IPS-NIHi11 (cell line): Measurements from ENCODE around the gene ANKRD44.

ENCODE experiments used
- DNase-seq: peaks from one replicate; pipeline ENCODE4 v3.0.0; 2012; ENCODE audit warnings: mixed read lengths, low spot score

Gene ANKRD44

GRCh38 chr2:196985511-196986183 lies 324.9 kb downstream of the ANKRD44 start:
- DNase-seq: no peak

DNA sequence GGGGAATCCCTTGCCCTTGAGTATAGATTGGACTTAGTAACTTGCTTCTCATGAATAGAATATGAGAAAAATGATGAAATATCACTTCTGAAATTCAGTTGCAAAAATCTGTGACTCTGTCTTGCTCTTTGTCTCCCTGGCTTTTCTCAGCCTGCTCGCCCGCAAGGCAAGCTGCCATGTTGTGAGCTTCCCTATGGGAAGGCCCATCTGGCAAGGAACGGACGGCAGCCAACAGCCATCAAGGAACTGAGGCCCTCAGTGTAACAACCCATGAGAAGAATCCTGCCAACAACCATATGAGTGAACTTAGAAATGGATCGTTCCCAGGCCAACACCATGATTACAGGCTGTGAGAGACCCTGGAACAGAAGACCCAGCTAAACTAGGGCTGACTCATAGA lies 325.7 kb downstream of the ANKRD44 start:
- no peak for DNase-seq

DNA sequence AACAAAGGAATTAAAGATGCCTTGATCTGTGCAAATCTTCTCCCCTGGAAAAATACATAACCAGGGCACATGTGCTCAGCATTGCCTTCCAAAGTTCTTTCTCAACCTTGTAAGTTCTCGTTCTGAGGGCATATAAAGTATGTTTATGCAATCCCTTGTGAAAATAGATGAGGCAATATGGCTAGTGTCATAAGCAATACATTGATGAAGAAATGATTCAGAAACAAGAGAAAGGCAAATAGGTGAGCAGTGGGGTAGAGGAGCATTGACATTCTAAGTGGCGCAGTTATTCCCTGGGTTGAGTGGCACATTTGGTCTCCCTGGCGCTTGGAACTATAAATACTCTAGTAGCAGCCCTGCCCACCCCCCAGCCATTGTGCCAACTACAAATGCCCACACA lies 326.6 kb downstream of the ANKRD44 start:
- DNase-seq: no peak

DNA sequence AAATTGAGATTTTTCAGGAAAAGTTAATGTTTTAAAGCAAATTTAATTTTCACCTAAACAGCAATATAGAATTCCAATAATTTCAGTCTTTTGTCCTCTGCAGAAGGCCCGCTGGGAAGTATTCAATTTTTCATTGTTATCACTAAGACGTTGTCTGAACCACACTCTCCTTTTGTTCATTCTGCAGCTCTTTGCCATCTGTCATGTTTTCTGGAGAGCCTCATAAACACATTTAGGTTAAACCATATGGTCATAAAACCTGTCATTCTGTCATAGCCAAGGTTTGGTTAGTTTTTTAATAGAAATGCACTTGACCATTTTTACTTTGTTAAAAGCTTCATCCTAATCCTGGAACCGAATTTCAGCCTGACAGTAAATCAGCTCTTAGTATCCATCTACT lies 330.1 kb downstream of the ANKRD44 start:
- no peak for DNase-seq

DNA sequence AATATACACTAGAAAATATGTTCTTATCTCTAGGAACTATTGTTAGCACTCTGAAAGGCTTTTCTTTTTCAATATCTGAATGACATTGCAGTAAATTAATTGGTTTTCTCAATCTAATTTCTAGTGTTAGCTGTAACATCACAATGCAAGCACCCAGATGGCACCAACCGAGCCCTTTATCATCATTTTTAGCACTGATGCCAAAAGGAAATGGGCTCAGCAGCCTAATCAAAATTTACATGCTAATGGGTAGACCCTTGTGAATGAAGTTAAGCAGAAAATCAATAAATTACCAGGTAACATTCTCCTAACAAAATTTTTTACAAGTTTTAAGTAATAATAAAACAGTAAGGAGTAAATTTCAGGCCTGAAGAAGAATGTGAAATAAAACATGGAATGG lies 330.6 kb downstream of the ANKRD44 start:
- DNase-seq: no peak

DNA sequence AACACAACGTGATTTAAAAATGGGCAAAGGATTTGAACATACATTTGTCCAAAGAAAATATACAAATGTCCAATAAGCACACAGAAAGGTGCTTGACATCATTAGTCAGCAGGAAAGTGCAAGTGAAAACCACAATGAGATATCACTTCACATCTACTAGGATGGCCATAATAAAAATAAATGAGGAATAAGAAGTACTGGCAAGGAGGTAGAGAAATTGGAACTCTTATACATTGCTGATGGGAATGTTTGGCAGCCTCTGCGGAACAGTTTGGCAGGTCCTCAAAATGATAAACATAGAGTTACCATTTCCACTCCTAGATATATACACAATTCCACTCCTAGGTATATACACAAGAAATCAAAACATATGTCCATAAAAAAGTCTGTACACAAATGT lies 333.1 kb downstream of the ANKRD44 start:
- DNase-seq: no peak

- DNase-seq: no peak
Measured at GRCh38 chr2:196974970-196975369, 335.6 kb downstream of the ANKRD44 start.

DNA sequence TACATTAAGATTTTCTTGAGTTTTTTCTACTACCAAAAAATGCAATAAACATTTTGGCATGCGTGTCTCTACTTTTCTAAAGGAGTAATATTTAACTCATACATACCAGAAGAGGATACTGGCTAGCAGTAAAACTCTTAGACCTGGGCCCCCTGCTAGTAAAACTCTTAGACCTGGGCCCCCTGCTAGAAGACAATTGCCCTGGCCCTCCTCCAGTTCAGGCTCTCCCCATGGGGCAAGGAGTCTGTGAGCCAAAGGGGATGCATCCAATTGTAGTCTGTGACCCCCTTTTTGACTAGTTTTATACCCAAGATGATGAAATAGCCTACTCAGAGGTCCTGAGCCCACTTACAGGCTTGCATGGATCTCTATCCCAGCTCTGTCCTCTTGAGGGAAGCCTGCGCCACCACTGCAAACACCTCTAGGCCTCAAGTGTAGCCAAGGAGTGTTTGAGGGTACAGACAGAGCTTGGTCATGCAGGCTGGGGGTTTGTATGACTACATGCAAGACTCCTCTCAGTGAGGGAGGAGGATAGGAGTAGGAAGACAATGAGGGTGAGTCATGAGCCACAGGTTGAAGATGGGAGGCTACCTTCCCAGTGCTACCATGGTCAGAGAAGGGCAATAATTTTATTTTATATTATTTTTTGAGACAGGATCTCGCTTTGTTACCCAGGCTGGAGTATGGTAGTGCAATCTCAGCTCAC lies 338.9 kb downstream of the ANKRD44 start:
- DNase-seq: no peak

DNA sequence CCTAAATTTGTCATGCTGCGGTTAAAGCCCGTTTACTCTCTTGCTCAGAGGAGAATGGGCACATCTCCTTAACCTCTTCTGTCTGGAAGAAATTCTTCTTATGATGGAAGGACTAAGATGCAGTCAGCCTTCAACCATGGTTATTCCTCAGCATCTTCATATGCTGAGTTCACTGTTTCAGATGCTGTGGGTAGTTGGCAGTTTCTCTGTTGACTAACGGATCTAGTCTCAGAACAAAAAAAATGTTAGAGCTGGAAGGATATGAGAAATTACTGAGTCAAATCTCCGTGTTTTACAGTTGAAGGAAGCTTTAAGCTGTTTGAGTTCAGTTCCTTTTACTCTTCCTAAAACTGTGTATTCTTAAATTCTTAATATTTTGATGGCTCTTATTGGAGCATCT lies 340.5 kb downstream of the ANKRD44 start:
- DNase-seq: no peak

DNA sequence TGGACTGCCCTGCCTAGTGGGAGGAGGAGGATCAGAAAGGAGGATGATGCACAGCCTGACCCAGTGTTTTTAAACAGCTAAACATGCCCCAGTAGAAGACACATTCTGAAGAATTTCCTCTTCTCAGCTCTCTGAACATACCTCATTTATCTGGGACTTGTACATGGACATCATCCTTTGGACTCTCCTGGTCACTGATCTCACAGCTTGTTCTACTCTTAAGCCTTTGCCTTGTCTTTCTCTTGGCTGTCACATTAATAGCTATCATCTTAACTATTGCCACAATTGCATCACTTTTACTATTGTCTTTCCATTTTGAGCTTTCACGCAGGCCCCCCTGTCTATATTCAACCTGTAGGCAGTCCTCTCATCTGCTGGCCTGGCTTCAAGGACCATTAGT lies 342.1 kb downstream of the ANKRD44 start:
- no peak for DNase-seq

DNA sequence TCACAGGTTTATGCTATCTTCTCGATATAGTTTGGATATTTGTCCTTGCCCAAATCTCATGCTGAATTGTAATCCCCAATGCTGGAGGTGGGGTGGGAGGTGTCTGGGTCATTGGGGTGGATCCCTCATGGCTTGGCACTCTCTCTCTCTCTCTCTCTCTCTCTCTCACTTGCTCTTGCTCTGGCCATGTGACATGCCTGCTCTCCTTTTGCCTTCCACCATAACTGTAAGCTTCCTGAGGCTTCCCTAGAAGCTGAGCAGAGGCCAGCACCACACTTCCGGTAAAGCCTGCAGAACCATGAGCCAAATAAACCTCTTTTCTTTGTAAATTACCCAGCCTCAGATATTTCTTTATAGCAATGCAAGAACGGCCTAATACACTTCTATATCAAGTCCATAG lies 342.8 kb downstream of the ANKRD44 start:
- DNase-seq: no peak

- DNase-seq: peak; percentile 52
Measured at GRCh38 chr2:196967116-196967515, 343.5 kb downstream of the ANKRD44 start.

GRCh38 chr2:196966061-196966460 lies 344.5 kb downstream of the ANKRD44 start:
- DNase-seq: no peak

GRCh38 chr2:196965651-196966050 lies 344.9 kb downstream of the ANKRD44 start:
- no peak for DNase-seq

DNA sequence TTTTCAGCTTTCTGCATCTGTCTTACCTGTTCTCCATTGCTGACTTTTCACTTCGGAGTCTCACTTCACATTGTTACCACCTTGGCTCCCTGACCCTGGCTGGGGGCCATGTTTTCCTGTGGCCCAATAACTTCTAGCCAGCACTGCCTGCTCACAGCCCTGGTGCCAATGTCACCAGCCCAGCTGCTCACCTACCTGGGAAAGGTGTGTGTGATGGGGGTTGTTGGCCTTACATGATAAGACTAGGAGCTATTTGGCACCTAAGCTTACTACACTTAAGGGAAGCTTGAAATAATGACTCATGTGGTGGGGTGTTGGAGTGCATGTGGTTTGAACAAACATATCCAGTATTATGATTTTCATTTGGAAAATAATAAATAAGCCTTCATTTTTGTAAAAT lies 346.6 kb downstream of the ANKRD44 start:
- DNase-seq: no peak

DNA sequence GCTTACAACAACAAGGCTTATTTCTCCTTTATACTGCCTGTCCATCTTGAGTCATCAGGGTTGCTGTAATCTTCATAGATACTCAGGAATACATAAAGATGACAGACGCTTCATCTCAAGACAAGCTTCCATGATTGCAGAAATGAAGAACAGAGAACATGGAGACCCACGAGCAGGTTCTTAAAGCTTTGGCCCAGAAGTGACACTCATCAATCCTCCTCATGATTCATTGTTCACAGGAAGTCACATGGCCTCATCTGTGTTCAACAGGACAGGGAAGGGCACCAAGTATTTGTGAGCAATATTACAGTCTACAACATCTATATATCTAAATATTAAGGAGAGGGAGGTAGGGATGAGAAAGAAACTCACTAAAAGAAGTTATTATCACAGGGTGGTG lies 347.5 kb downstream of the ANKRD44 start:
- DNase-seq: no peak

GRCh38 chr2:196962325-196962724 lies 348.3 kb downstream of the ANKRD44 start:
- DNase-seq: no peak

DNA sequence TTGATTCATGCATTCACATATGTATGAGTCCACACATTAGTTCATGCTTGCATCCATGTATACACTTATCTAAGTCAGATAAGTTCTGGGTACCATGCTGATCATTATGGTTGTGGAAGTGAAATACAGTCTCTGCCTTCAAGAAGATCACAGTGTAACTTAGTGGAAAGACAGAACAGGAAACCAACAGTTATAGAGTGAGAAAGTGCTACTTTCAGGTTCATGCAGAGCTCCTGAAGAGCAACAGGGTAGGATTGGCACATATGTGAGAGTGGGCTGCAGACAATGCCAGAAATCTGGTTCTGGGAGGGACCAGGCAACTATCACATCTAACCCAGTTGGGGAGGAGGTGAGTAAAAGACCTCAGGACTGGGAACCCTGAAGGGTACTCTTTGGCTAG lies 348.7 kb downstream of the ANKRD44 start:
- no peak for DNase-seq

GRCh38 chr2:196959734-196960338 lies 350.7 kb downstream of the ANKRD44 start:
- DNase-seq: no peak

GRCh38 chr2:196959281-196959680 lies 351.3 kb downstream of the ANKRD44 start:
- DNase-seq: no peak

DNA sequence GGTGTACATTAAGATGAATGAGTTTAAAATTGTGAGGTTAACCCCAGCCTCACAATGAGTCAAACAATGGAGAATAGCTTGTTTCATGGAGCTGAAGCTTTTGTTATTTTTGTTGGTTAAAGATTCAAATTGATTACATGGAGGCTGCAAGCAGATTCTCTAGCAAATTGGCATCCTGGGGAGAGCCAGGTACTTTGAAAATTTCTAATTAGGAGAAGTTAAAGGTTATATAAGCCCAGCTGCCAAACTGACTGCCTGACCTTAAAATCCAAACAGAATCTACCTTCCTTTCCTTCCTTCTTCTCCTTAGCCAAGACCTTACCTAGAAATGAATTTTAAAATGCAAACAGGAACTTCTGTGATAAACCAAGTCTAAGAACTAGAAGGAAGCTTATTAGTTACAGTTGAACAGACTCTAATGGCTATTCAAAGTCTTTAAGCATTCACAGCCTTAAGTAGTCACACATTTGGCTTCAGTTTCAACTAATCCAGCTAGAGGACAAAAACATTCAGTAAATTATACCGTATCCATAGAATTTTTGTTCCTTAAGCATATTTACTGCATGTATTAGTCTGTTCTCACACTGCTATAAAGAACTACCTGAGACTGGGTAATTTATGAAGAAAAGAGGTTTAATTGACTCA lies 352.6 kb downstream of the ANKRD44 start:
- DNase-seq: no peak

DNA sequence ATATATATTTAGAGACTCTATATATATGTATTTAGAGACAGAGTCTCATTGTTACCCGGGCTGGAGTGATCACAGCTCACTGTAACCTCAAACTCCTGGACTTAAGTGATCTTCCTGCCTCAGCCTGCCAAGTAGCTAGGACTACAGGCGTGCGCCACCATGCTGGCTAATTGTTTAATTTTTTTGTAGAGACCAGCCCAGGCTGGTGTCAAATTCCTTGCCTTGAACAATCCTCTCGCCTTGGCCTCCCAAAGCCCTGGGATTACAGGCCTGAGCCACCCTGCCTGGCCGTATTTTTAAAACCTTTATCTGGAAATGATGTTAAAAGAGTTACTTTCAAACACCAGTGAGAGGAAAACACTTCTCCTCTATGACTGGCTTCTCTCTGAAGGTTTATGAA lies 353.1 kb downstream of the ANKRD44 start:
- no peak for DNase-seq

DNA sequence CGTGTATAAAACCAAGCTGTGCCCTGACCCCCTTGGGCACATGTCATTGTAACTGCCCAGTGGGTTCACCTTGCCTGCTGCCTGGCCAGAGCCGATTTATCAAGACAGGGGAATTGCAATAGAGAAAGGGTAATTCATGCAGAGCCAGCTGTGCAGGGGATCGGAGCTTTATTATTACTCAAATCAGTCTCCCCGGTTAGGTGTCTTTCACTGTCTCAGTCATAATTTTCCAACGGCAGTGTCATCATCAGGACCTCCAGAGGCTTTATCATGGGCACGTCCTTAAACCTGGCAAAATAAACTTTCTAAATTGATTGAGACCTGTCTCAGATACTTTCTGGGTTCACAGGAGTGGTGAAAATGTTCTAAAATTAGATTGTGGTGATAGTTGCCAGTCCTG lies 354.5 kb downstream of the ANKRD44 start:
- no peak for DNase-seq
